GM12878 (cell line): ENCODE data around the gene SMC3. TPM values are rescaled to one million over a fixed set of nuclear protein-coding genes. Genes with fewer than 3 reads are reported as not detected.

Source experiments
- polyA plus RNA-seq, 11 experiments: library from polyadenylated mRNA; depleted of rRNA in 4 of 11; unstranded in 6 of 11; stranded (reverse) in 5 of 11; fragments of >200 nt; fragmentation: Nextera tagmentation in 4 of 11; fragmentation: Illumina TruSeq in 1 of 11; extraction: Ambion mirVana in 4 of 11; extraction: Trizol in 1 of 11; gene quantifications; 1 replicate in 1 of 11; 2 replicates in 10 of 11; pipeline versions ENCODE4 v1.2.1 to v1.2.3, GENCODE V29; 2011 to 2016; ENCODE audit warnings: inconsistent platforms in 2 of 11, missing spikeins in 2 of 11, low read depth in 1 of 11
- small RNA-seq: library from RNA; depleted of rRNA; stranded (forward); fragments of <200 nt; gene quantifications from one replicate; pipeline ENCODE3, GENCODE V24; 2014
- total RNA-seq, 4 experiments: library from RNA; depleted of rRNA in 3 of 4; stranded (reverse); fragments of >200 nt in 3 of 4; fragmentation: Illumina TruSeq in 1 of 4; extraction: Trizol in 1 of 4; gene quantifications; 2 replicates each; pipeline versions ENCODE4 v1.2.1 to v1.2.3, GENCODE V29; 2013 to 2021

SMC3 gene
- total and polyA plus RNA-seq, 10 of the 15 experiments (the other 5 are each of a cell fraction or from before 2014, with no cell fraction given): 30.4 to 123 (median 48.3) TPM

Small RNAs within 50 kb of the gene (small RNA-seq; reads per million reads assigned to genes)
- gene RF00019: not detected

Other genes starting within 250 kb of the SMC3 start
- gene DUSP5, start 69.8 kb upstream of the SMC3 start, total RNA-seq (2014; rRNA removed): 24.1 and 26.8 TPM in 2 replicates
- 19.6 and 23.1 TPM in 2 replicates for gene DUSP5, start 69.8 kb upstream of the SMC3 start, total RNA-seq (2014; rRNA removed; fragmentation: Illumina TruSeq; extraction: Trizol)
- gene DUSP5, start 69.8 kb upstream of the SMC3 start, total RNA-seq (2021): 41.6 and 44.9 TPM in 2 replicates
- 77.4 and 95.9 TPM in 2 replicates for gene DUSP5, start 69.8 kb upstream of the SMC3 start, polyA plus RNA-seq (2011; rRNA removed)
- 25.3 and 27.8 TPM in 2 replicates for gene DUSP5, start 69.8 kb upstream of the SMC3 start, polyA plus RNA-seq (2014; fragmentation: Illumina TruSeq; extraction: Trizol)
- gene DUSP5, start 69.8 kb upstream of the SMC3 start, polyA plus RNA-seq (2014; fragmentation: Nextera tagmentation; extraction: Ambion mirVana): 10 to 100 TPM in 1 of 2 experiments, 1 to 10 TPM in 1; 7.5 to 14.6 TPM
- 23.7 and 24.2 TPM in 2 replicates for gene DUSP5, start 69.8 kb upstream of the SMC3 start, polyA plus RNA-seq (2014; rRNA removed)
- gene DUSP5, start 69.8 kb upstream of the SMC3 start, polyA plus RNA-seq (2016; fragmentation: Nextera tagmentation; extraction: Ambion mirVana): 1 to 10 TPM; 2.1 to 6.5 TPM
- 0.05 and 0.17 TPM in 2 replicates for gene RBM20, start 76.6 kb downstream of the SMC3 start, total RNA-seq (2014; rRNA removed)
- 0.13 and 0.28 TPM in 2 replicates for gene RBM20, start 76.6 kb downstream of the SMC3 start, total RNA-seq (2014; rRNA removed; fragmentation: Illumina TruSeq; extraction: Trizol)
- 0.13 and 0.26 TPM in 2 replicates for gene RBM20, start 76.6 kb downstream of the SMC3 start, total RNA-seq (2021)
- gene RBM20, start 76.6 kb downstream of the SMC3 start, polyA plus RNA-seq (2011; rRNA removed): 0.09 and 0.16 TPM in 2 replicates
- 0.22 and 0.24 TPM in 2 replicates for gene RBM20, start 76.6 kb downstream of the SMC3 start, polyA plus RNA-seq (2014; fragmentation: Illumina TruSeq; extraction: Trizol)
- under 1 TPM; 0.04 to 0.05 TPM for gene RBM20, start 76.6 kb downstream of the SMC3 start, polyA plus RNA-seq (2014; fragmentation: Nextera tagmentation; extraction: Ambion mirVana)
- gene RBM20, start 76.6 kb downstream of the SMC3 start, polyA plus RNA-seq (2014; rRNA removed): 0.09 and 0.20 TPM in 2 replicates
- gene RBM20, start 76.6 kb downstream of the SMC3 start, polyA plus RNA-seq (2016; fragmentation: Nextera tagmentation; extraction: Ambion mirVana): under 1 TPM; 0.05 to 0.12 TPM